Fibroblast of skin of back (primary cell): ENCODE measurements around the gene CPTP.

Experiments used
- DNase-seq: peaks from one replicate; pipeline ENCODE4 v3.0.0-alpha.2; 2013

Gene CPTP

GRCh38 chr1:1370771-1371300 is 46.2 kb downstream of the CPTP start:
- DNase-seq, result no peak

GRCh38 chr1:1371364-1371745 is 46.8 kb downstream of the CPTP start:
- no peak for DNase-seq

DNA sequence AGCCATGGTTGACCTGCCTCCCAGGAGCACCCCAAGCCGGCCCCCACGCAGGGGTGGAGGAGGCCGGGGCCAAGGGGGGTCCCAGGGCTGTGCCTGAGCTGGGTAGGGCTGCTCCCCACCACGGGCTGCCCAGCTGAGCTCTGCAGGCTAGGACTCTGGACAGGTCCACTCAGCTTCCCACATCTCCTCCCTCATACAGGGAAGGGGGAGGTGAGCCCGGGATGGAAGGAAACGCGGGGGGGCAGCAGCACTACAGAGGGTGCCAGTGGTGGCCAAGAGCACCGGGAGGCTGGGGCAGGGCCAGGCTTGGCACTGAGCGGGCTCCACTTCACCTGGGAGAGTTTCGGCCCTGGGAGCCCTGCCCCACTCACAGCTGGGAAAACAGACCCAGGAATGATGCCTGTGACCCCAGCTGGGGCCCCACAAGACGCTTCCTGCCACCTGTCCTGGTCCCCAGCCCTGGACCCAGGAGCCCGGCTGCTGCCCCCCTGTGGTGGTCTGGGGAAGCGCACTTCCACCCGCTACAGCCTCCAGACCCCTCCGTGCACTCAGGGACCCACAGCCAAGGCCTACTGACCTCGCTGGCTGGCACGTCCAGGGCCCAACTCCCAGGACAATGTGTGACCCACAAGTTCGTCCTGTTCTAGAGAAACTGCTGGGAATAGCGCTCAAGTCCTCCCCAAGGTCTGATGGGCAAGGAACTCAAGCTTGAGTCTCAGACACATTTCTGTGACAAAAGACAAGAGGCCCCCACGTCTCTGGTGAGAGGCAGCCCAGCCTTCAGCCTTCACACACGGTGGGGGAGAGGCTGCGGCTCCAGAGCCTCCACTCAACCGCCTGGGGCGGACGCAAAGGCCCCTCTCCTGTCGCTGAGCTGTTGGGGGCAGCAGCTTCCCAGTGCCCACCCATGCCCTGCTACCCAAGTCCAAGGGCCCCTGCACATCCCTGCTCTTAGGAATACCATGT is 47.4 kb downstream of the CPTP start:
- peak; percentile 42 for DNase-seq

GRCh38 chr1:1373051-1373814 is 48.6 kb downstream of the CPTP start:
- DNase-seq, result no peak

- no peak for DNase-seq
Observed at GRCh38 chr1:1373815-1374588, 49.4 kb downstream of the CPTP start.

DNA sequence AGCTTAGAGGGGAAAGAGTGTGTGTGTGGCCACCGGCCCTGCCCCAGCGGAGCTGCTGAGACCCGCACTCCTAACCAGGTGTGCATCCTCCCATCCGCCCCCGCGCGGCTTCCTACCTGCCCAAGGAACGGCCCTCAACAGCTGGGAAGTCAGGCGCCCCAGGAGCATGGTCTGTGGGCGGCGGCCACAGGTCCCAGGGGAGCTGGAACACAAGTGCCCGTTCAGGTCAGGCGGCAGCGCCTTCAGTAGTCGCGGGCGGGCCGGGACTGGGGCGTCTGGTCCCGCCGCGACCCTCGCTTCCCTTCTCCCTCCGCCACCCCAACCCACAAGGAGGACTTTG is 50.0 kb downstream of the CPTP start:
- no peak for DNase-seq

DNA sequence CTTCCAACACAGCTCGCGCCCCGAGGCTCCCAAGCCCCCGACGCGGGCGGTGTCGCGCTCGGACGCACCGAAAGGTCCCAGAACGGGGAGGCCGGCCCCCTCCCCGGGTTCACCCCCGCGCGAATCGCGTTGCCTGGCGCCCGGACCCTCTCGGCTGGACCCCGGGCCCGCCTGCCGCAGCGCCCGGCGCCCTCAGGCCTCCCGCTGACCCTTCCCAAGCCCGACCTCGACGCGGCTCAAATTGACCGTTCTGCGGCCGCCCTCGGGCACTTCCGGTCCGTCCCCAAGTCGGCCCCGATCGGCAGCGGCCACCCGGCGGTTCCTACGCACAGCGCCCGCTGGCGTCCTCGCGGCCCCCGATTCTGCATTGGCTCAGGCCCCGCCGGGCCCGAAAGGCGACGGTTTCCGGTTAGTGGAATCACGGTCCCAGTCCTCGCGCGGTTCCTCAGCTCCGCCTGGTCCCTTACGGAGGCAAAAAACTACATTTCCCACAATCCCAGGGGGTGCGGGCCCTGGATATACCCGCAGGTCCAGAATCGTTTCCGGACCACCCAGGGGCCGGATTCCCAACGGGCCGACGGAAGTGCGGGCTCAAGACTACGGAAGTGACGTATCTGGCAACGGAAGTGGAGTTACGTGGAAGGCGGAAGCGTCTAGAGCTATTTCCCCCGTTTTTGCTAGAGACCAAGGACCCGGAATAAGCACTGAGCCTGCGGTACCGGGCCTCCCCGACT is 50.5 kb downstream of the CPTP start, which contains the start of gene AURKAIP1:
TSS of gene AURKAIP1 (minus strand) at position 279 of the 734 bp plus-strand sequence. CDS start 451 bp downstream, outside the sequence.
- peak; percentile 100 for DNase-seq

DNA sequence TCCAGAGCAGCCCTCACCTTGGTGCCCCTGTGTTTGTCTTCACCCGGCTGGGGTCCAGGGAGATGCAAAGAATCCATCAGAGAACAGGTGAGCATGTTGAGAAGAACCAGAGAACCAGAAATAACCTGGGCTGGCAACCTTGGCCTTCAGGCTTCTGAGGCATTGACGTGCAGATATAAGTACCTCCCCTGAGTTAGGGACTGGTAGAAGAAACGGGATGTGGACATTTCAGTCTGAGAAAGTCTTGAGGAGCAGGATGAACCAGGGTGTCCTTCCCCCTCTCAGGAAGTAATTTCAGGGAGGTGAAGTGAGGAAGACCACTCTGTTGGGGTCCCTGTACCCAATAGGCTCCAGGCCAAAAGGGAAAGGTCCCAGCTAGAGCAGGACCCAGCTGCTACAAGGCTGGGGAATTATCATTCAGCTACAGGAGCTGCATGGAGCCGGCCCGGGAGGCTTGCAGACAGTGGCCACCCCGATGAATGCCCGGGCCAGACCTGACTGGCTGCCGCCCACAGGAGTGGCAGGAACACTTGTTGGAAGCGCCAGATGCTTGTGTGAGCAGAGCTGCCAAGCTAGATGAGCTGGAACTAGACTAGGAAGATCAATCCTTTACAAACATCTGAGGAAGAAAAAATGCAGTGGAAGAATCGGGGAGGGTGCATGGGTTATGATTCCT is 52.1 kb downstream of the CPTP start:
- DNase-seq, result no peak

DNA sequence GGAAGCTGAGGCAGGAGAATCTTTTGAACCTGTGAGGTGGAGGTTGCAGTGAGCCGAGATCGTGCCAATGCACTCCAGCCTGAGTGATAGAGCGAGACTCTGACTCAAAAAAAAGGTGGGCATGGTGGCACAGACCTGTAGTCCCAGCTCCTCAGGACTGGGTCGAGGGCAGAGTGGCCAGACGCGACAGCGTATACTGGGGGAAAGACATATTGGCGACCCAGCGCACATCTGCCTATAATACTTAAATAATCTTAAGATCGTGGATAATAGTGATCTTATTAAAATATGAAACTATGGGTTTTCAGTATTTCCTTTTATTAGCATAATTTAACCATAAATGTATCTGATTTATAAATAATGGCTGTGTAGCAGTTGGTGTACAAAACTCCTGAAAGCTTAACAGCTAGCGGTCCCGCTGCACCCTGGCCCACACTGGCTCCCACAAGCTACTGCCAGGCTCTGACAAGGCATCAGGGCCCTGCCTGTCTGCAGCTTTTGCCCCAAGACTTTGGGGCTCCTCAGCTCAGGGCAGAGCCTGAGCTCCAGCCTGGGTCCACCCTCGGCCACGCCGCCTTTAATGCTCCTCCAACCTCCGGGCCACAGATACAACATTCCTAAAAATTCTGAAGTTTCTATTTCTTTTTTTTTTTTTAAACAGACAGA is 53.1 kb downstream of the CPTP start:
- DNase-seq, result no peak
